Smooth muscle cell of the brain vasculature (primary cell): ENCODE results near the gene TADA1.
"Not testable (repeated sequence)": the region's sequence is repeated elsewhere in the genome, so short reads cannot be mapped to it uniquely, and the experiment has no call there.

Source experiments
- DNase-seq: peaks from one replicate; pipeline ENCODE4 v3.0.0-alpha.2; 2012; ENCODE audit warnings: low read depth, low spot score

TADA1 gene

DNA sequence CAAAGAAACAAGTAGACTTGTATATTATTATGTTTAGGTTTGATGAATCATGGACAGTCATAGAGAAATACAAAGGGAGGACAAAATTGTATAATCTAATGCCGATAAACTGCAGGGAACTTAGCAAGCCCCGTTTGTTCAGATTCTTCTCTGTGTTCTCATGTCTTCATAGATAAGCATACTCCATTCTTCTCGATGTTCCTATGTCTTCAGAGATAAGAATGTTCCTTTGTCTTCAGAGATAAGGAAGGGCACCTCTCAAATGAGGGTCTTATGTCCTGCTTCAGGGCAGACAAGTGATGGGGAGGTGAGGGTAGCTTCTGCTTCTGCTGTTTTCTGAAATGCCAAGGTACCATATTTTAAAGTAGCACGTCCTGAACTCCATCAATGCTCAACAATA, 19.7 kb upstream of the TADA1 start:
- DNase-seq: no peak

DNA sequence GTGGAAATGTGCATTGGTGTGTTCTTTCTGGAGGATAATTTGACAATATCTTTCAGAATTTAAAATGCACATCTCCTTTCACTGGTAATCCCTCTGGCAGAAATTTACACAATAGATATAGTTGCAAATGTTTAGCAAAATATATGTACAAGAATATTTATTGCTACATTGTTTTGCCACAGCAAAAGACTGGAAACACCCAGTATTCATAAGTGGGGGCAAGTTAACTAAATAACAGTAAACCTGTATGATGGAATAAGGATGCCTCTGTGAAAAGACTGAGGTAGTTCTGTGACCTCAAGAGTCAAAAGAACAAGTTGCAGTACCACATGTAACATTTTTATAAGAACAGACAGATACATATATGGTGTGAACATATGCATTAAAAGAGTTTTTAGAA, 13.7 kb upstream of the TADA1 start:
- no peak for DNase-seq

DNA sequence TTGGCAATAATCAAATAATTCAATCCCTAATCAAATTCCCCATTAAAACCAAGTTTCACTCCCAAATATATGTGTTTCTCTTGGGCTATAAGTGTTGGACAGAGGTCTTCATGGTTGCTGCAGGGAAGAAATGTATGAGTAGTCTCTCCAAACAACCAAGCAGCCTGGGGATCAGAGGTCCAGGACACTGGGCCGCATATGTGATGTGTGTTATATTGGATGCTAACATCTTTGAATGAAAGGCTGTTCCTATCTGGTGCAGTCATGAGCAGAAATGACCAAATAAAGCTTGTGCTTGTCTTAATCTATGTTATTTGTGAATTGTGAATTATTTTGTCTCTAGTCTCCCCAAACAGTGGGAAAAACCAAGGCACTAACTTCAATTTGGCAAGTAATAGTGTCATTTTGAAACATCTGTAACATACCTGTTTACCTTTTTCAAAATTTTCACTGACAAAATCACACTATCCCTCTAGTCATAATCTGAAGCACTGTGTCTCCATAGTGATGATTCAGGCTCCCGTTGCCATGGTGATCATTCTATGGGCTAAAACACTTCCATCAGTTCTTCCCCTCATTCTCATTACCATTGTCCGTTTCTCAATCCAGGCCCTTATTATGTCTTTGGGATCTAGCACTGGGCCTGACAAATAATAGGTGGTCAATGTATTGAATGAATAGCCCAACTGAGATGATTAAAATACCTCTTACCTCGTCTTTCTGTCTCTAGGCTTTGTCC, 12.5 kb upstream of the TADA1 start:
- no peak for DNase-seq

DNA sequence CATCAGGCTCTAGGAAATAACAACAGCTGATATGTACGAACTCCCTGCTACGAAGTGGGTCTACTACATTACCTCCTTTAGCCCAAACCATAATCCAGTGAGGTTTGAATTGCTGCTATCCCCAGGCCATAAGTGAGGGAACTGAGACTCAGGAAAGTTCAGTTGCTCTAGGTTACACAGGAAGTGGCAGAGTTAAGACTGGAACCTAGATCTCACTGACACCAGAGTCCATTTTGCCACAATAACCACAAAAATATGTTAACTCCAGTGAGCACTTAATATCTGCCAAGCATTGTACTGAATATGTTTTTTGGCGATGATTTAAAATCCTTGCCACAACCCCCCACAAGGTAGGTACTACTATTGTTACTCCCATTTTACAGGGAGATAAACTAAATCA, 8.9 kb upstream of the TADA1 start:
- no peak for DNase-seq

DNA sequence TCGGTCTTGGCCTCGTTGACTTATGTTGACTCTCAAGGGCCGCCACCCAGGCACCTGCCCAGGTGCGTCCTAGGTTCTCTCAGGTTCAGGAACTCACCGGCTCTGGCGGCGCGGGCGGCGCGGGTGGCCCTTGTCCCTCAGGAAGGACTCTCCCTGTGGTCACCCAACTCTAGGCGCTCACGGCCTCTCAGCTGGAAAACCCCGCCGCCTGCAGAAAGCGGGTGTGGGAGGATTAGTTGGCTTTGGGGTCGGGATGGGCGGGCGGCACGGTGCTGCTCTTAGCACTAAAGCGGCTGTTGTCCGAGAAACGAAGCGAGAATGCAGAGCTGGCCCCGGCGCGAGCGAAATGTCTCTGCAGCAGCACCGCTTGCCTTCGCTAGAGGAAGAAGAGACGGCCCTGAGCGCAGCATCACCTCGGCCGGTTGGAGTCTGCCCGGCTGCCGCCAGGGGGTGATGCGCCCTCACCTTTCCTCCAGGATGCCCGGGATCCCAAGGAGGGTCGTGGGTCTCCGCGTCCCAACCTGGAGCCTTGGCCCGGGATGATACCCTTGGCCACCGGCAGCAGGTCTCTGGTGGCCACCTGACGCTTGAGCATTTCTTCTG, 8.1 kb upstream of the TADA1 start:
- no peak for DNase-seq

DNA sequence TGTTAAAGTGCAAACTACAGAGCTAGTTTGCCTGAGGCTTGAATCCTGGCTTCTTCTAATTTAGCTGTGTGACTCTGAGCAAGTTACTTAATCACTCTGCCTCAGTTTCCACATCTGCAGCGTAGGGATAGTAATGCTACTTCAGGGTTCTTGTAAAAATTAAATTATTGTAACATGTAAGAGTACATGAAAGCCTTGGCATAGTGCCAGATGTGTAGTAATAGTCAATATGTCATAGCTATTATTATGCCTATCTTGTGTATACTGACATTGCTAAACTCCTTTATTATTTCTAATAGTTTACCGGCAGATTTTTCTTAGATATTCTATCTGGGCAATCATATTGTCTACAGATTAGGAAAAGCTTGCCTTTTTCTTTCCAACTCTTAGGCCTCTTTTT, 6.8 kb upstream of the TADA1 start:
- no peak for DNase-seq

DNA sequence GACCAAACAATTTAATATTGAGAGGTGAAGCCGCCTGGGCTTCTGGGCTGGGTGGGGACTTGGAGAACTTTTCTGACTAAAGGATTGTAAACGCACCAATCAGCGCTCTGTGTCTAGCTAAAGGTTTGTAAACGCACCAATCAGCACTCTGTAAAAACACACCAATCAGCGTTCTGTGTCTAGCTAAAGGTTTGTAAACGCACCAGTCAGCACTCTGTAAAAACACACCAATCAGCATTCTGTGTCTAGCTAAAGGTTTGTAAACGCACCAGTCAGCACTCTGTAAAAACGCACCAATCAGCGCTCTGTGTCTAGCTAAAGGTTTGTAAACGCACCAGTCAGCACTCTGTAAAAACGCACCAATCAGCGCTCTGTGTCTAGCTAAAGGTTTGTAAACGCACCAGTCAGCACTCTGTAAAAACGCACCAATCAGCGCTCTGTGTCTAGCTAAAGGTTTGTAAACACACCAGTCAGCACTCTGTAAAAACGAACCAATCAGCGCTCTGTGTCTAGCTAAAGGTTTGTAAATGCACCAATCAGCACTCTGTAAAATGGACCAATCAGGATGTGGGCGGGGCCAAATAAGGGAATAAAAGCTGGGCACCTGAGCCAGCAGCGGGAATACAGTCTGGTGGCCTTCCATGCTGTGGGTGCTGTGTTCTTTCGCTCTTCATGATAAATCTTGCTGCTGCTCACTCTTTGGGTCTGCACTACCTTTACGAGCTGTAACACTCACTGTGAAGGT, 2.3 kb upstream of the TADA1 start:
- DNase-seq: not testable (repeated sequence)

DNA sequence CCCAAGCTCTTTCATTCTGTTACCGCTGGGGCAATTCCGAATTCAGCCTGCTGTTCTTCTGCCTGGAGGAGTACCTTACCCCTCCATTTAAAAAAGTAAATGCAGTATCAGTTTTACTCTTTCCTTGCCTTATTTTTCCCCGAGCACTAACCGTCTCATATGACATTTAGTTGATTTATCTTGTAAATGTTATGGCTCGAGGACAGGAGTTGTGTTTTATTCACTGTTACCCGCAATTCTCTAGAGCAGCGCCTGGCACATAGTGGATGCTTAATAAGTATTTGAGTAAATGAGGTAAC, 425 bp upstream of the TADA1 start:
- DNase-seq: no peak

DNA sequence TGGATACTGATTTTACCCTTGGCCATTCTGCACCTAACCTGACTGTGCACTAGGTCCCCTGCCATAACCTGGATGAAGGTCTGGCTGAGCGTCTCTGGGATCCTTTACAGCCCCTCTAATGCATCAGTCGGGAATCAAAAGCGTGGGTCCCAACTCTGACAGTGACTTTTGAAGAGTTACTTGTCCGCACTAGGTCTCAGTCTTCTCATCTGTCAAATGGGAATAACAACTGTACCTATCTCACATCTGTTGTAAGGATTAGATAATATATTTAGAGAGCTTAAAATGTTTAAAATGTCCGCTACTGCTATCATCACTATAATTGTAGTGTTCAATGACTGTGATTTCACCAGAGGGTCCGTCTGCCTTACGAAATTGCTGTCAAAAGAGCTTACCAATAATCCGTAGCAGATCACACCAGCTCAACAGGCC, 746 bp downstream of the TADA1 start:
- no peak for DNase-seq

DNA sequence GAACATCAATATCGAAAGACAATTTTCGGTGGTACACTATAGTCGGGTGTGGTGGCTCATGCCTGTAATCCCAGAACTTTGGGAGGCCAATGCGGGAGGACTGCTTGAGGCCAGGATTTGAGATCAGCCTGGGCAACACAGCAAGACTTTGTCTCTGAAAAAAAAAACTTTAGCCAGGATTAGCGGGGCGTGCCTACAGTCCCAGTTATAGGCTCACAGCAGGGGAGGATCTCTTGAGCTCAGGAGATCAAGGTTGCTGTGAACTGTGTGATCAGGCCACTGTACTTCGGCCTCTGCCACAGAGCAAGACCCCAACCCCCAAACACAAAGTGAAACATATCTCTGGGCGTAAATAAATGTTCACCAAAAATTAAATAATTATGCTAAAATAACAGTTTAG, 1.6 kb downstream of the TADA1 start:
- DNase-seq: no peak

DNA sequence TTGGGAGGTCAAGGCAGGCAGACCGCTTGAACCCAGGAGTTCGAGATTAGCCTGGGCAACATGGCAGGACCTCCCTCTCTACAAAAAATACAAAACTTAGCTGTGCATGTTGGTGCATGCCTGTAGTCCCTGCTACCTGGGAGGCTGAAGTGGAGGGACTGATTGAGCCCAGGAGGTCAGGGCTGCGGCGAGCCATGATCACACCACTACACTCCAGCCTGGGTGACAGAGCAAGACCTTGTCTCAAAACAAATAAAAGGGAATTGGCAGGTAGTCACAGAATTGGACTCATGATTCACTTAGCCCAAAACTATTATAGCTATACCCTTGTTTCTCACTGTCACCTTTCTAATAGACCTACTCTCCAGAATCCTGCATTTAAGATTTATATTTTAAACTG, 5.5 kb downstream of the TADA1 start:
- DNase-seq: no peak

DNA sequence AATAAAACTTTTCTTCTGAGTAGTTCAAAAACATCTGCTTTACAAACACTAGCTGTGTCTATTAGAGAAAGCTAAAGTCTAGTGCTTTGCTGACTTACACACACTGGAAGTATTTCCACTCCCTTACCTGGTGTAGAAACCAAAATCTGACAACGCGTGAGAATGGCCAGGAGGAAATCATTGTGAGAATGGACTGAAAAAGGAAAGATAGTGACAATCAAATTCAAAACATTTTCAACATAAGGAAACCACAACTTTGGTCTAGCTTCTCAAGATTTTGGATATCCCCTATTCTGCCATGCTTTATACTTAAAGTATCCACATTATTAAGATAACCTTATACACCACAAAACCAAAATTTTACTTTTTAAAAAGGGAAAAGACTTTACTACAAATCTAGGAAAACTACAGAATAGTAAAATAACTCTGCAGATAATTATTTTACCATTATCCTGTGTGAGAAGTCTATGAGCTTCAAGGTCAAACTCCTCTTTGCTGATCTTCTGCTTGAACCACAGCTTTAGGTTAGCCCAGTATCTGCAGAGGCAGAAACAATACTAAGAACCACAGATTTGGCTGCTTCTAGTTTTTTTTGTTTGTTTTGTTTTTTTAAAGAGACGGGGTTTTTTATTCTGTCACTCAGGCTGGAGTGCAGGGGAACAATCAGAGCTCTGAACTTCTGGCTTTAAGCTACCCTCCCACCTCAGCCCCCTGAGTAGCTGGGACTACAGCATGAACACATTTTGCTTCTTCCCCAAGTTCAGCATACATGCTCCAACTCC, 6.6 kb downstream of the TADA1 start:
- DNase-seq: no peak

DNA sequence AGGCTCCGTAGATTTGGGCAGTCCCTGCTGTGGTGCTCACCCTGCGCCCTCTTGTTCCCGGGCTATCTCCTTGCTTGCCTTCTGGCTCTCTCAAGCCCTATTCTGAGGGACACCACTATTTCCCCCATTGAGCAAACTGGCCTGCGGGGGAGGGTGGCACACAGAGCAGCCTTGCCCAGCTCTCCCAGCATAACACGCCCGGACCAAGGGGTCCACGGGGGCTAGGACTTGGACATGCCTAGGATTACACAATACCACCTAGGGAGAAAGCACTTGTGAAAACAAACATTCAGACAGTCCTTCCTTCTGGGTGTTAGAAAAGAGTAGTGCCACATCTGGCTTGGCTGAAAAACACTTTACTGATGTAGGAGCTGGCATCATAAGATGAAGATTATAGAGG, 7.4 kb downstream of the TADA1 start:
- no peak for DNase-seq

DNA sequence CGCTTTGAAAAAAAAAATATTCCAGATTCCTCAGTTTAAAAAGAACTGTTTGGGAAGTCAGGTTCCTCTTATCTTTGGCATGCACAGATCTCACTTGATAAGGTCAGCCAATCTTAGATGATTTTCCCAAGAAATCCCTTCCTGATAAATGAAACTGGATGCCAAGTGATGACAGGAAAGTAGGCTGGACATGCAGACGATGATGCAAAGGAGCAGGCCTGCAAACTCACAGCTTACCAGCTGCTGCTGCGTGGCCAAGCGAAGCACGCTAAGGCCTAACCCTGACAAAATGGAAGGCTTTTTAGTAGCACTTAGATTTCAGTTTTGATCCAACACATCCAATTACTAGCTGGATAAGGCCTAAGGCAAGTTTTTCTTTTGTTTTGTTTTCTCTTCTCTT, 10.1 kb downstream of the TADA1 start:
- no peak for DNase-seq

DNA sequence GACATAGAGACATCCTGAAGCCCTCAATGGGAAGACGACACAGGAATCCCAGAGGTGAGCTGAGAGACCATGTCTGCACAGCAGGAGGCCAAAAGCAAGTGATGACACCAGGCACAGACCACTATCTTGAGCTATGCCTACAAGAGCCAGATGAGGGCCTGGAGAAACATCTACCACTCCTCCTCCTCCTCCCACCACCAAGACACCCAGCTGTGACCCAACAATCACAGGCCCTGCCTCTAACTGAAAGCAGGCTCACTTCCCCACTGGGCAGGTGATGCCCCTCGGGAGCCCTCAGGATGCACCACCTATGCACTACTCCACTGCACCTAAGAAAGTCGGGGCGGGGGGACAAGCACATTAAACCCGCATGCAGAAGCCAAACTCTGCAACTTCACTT, 16.5 kb downstream of the TADA1 start:
- no peak for DNase-seq

DNA sequence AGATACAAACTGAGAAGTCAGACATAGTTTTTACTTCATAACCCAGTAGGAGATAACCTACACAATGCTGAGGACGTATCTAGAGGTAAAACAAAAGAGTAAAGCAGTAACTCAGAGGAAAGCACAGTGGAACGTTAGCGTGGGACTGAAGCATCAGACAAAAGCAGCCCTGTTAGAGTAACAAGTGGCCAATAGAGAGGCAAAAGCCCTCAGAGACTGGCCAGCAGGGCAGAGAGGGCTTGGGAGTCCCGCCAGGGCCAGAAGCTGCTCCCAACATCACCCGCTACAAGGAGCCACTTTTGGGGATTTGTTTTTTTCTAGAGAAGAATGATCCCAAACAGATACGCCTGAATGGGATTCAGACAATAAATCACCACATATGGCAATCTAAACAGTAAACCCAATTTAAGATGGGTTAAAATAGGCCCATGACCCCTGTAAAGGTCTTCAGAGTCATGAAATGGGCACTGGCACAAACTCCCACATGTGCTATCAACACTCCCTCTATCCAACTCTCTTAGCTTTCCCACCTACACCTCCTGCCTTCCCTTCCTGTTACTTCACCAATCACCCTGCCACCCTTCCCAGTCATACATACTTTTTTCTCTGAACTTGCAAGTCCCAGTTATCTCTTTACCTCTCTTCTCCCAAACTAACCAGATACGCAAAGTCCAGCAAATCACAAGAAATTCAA, 17.2 kb downstream of the TADA1 start:
- no peak for DNase-seq

DNA sequence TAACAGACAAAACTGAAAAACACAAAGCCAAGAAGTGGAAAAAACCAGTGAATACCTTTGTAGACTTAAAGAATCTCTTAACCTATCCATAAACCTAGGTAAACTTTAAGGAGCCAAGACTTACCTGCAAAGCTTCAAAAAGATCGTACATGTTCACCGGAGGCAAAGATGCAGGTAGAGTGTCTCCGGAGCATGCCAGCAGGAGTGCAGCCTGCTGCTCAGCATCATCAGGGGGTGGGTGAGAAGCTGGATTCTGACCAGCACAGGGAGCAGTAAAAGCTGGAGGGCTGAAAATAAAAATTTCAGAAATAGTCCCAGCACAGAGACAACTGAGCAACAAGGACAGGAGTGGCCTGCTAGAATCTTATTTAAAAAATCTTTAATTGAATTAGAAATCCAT, 18.1 kb downstream of the TADA1 start:
- DNase-seq: no peak

DNA sequence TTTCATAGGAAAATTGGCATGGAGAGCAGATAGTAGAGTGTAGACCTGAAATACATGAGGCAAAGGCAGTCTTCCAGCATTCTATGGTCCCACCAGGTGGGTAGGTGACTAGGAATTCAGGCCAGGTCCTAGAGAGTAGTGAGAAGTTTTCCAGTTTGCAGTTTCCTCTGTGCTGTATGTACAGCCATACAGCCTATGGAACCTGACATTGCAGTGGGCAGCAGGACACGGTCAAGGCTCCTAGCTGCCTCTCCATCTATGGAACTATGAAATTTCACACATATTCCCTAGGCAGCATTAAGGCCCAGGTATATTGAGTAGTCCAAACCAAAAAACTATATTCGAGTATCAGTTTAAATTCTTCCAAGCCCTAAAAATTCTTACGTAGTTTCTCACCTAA, 20.5 kb downstream of the TADA1 start:
- no peak for DNase-seq

DNA sequence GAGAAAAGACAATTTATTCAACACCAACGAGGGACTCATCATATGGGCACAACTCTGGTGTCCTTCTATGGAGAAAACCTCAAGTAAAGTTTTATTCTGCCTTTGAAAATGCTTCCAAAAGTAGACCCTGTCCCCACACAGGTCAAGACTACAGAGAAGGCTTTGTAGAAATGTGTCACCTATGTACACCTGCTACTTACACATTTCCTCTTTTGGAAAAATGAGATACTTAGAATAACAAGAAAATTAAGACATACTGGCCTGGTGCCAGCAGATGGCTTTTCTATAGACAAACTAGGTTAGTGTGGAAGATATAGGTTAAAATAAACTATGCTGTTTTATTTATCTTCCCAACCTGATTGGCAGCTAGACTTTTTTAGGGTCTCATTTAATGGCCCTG, 23.1 kb downstream of the TADA1 start:
- no peak for DNase-seq

DNA sequence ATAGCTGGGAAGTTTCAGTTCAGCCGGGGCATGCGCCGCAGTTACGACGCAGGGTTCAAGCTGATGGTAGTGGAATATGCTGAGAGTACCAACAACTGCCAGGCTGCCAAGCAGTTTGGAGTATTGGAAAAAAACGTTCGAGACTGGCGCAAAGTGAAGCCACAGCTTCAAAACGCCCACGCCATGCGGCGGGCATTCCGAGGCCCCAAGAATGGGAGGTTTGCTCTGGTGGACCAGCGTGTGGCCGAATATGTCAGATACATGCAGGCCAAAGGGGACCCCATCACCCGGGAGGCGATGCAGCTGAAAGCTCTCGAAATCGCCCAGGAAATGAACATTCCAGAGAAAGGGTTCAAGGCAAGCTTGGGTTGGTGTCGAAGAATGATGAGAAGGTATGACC, 26.9 kb downstream of the TADA1 start:
- DNase-seq: no peak

DNA sequence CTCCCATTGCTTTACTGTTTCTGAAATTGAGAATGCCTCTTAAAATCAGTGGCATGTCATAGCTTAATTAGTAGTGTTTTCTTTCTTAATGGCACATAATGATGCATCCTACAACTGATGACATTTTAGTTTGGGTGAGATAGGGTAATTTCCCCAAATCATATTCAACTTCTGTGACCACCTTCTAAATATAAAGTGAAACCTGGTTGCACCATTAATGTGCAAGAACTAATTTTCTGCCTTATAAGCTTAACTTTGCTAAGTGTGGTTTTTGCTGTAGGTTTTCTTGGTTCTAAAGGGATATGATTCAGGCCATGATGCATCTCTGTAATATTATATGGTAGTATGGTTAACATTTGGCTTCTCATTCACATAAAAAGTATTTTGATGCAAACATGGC, 27.9 kb downstream of the TADA1 start:
- DNase-seq: no peak

DNA sequence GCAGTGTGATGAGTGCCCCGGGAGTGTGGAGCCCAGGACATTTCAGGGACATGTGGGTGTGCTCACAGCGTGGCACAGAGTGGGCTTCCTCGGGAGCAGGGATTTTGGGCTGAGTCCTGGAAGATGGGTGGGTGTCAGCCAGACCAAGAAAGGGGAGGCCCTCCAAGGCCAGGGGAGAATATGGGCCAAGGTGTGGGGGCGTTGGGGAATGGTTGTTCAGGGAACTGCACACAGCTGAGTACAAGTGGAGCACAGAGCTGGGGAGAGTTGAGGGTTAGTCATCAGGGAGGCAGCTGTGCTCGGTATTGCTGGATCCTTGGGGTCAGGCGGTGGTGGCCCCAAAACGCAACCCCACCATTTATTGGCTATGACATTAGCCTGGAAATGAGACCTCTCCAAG, 31.3 kb downstream of the TADA1 start:
- DNase-seq: no peak
